DOHH2 (cell line): ENCODE results near the gene ERAL1.
"Not testable (repeated sequence)": the region's sequence is repeated elsewhere in the genome, so short reads cannot be mapped to it uniquely, and the experiment has no call there.

ENCODE experiments used
- EZH2phosphoT487 ChIP-seq: fragments of 200-600 bp; sonication (generic); IDR thresholded peaks from 2 replicates; pipeline ENCODE4 v1.6.1; 2017; ENCODE audit warnings: borderline replicate concordance, mild to moderate bottlenecking, antibody characterized with exemption, low read length, moderate library complexity, mixed read lengths
- TF ChIP-seq, protein P1 (sequence below): fragments of 200-600 bp; sonication (generic); IDR thresholded peaks from one replicate; pipeline ENCODE4 v1.5.1; 2014; ENCODE audit warnings: antibody characterized with exemption, mild to moderate bottlenecking, low read depth, low read length; ENCODE audit not compliant: poor library complexity, severe bottlenecking

DNA sequence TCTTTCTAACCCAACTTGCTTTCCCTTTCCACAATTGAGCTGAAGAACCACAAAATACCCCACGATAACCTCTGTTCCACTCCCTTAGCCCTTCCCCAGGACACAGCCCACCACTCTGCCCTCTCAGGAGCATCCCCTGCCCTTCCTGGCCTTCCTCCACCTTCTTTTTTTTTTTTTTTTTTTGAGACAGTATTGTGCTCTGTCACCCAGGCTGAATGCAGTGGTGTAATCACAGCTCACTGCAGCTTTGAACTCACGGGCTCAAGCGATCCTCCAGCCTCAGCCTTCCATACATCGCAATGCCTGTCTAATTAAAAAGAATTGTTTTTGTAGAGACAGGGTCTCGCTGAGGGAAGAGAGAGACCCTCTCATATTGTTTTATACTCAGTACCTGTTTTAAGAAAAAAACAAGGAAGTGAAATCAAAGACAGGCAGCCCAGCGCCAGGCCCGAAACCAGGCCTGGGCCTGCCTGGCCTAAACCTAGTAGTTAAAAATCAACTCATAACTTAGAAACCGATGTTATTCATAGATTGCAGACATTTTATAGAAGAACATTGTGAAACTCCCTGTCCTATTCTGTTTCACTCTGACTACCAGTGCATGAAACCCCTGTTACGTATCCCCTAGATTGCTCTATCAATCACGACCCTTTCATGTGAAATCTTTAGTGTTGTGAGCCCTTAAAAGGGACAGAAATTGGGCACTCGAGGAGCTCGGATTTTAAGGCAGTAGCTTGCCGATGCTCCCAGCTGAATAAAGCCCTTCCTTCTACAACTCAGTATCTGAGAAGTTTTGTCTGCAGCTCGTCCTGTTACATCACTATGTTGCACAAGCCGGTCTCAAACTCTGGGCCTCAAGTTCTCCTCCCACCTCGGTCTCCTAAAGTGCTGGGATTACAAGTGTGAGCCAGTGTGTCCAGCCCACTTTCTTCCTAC, 38.7 kb downstream of the ERAL1 start:
- TF ChIP-seq, protein P1, sequence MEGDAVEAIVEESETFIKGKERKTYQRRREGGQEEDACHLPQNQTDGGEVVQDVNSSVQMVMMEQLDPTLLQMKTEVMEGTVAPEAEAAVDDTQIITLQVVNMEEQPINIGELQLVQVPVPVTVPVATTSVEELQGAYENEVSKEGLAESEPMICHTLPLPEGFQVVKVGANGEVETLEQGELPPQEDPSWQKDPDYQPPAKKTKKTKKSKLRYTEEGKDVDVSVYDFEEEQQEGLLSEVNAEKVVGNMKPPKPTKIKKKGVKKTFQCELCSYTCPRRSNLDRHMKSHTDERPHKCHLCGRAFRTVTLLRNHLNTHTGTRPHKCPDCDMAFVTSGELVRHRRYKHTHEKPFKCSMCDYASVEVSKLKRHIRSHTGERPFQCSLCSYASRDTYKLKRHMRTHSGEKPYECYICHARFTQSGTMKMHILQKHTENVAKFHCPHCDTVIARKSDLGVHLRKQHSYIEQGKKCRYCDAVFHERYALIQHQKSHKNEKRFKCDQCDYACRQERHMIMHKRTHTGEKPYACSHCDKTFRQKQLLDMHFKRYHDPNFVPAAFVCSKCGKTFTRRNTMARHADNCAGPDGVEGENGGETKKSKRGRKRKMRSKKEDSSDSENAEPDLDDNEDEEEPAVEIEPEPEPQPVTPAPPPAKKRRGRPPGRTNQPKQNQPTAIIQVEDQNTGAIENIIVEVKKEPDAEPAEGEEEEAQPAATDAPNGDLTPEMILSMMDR, result not testable (repeated sequence)
- not testable (repeated sequence) for TF ChIP-seq EZH2phosphoT487
